ENCODE data around the gene RIC8A. TPM values are rescaled to one million over a fixed set of nuclear protein-coding genes. Genes with fewer than 3 reads are reported as not detected.

The RIC8A gene
- total and polyA plus RNA-seq, 9 of the 15 experiments (the other 6 are each of a cell fraction or from before 2014, with no cell fraction given): 10.7 to 108 (median 72.1) TPM

- TF ChIP-seq THRB (CRISPR knock-in tag; conservative IDR thresholded peaks at IDR 0.05) (no peak), ZNF124 (CRISPR knock-in tag; IDR thresholded peaks at IDR 0.05) (no peak), PRPF4 (IDR thresholded peaks at IDR 0.05; ENCODE audit: insufficient read depth, low read depth, low read length, poor library complexity, severe bottlenecking) (no peak), SMAD1 (IDR thresholded peaks at IDR 0.05; ENCODE audit: low read depth, low read length, partially characterized antibody) (peak; percentile 40), CHD2 (IDR thresholded peaks at IDR 0.05; ENCODE audit: low read depth, low read length) (no peak), YY1 (IDR thresholded peaks at IDR 0.05; ENCODE audit: borderline replicate concordance in 1 of 3, control insufficient read depth in 1 of 3, extremely low read depth in 1 of 3, insufficient read depth in 3 of 3, insufficient read length in 1 of 3, insufficient replicate concordance in 2 of 3, low read depth in 1 of 3, low read length in 2 of 3) (peak in 2 of 3 experiments; percentile 67 to 76), AFF1 (IDR thresholded peaks at IDR 0.05; ENCODE audit: low read depth in 1 of 2, partially characterized antibody in 2 of 2) (peak in 1 of 2 experiments; percentile 84), TCF3 (CRISPR knock-in tag; IDR thresholded peaks at IDR 0.05) (no peak), SIX5 (IDR thresholded peaks at IDR 0.05; ENCODE audit: borderline replicate concordance in 1 of 2, insufficient read depth in 1 of 2, low read depth in 1 of 2, low read length in 2 of 2) (no peak), ETV6 (IDR thresholded peaks at IDR 0.05; ENCODE audit: borderline replicate concordance in 1 of 2, low read depth in 2 of 2, low read length in 1 of 2) (no peak), ETV6 (CRISPR knock-in tag; IDR thresholded peaks at IDR 0.05; ENCODE audit: borderline replicate concordance) (no peak), RB1 (IDR thresholded peaks at IDR 0.05; ENCODE audit: low read depth) (peak; percentile 90), MED1 (CRISPR knock-in tag; IDR thresholded peaks at IDR 0.05; ENCODE audit: borderline replicate concordance) (no peak), RBM39 (optimal IDR thresholded peaks at IDR 0.05; ENCODE audit: low read depth, low read length) (no peak), PHB2 (IDR thresholded peaks at IDR 0.05; ENCODE audit: low read depth) (no peak), ZBTB33 (CRISPR knock-in tag; IDR thresholded peaks at IDR 0.05) (no peak; the same call in 1 of the 2 replicates)
These were observed 841 bp downstream of the RIC8A start (continued) for GRCh38 chr11:208181-208916.
